Parathyroid adenoma (tissue), 2 donors: Measurements from ENCODE around the gene ESYT2.
"Not testable (repeated sequence)": the region's sequence is repeated elsewhere in the genome, so short reads cannot be mapped to it uniquely, and the experiment has no call there.

Source experiments
- H2AFZ ChIP-seq: fragments of 300-600 bp; sonication (generic); one replicate; pipeline ENCODE4 v1.7.0; 2017; ENCODE audit warnings: antibody characterized with exemption, mild to moderate bottlenecking
- H3K27ac ChIP-seq: fragments of 300-600 bp; sonication (generic); one replicate; pipeline ENCODE4 v1.7.0; 2017
- H3K27me3 ChIP-seq: fragments of 300-600 bp; sonication (generic); one replicate; pipeline ENCODE4 v1.7.0; 2017; ENCODE audit warnings: low read length; ENCODE audit not compliant: control insufficient read depth, insufficient read depth
- H3K36me3 ChIP-seq: fragments of 300-600 bp; sonication (generic); one replicate; pipeline ENCODE4 v1.7.0; 2017; ENCODE audit warnings: low read length; ENCODE audit not compliant: control insufficient read depth, insufficient read depth
- H3K4me1 ChIP-seq: fragments of 300-600 bp; sonication (generic); one replicate; pipeline ENCODE4 v1.7.0; 2017; ENCODE audit warnings: control low read depth
- H3K4me2 ChIP-seq: fragments of 300-600 bp; sonication (generic); one replicate; pipeline ENCODE4 v1.7.0; 2017; ENCODE audit warnings: low read length
- H3K4me3 ChIP-seq: fragments of 300-600 bp; sonication (generic); one replicate; pipeline ENCODE4 v1.7.0; 2017; ENCODE audit warnings: low read depth, low read length
- H3K79me2 ChIP-seq: fragments of 300-600 bp; sonication (generic); one replicate; pipeline ENCODE4 v1.7.0; 2017; ENCODE audit warnings: control low read depth
- H3K9ac ChIP-seq: fragments of 300-600 bp; sonication (generic); one replicate; pipeline ENCODE4 v1.7.0; 2017; ENCODE audit warnings: mild to moderate bottlenecking
- H3K9me3 ChIP-seq: fragments of 300-600 bp; sonication (generic); one replicate; pipeline ENCODE4 v1.7.0; 2017; ENCODE audit warnings: low read length; ENCODE audit not compliant: control insufficient read depth
- CTCF ChIP-seq: fragments of 300-600 bp; sonication (generic); IDR thresholded peaks from one replicate; pipeline ENCODE4 v1.7.0; 2017; ENCODE audit warnings: antibody characterized with exemption, mild to moderate bottlenecking
- donor health status: primary hyperparathyroidism.

The ESYT2 gene

GRCh38 chr7:158704524-158705233 is 124.6 kb downstream of the ESYT2 start, which contains the start of gene NCAPG2:
Gene NCAPG2 (minus strand): TSS chr7:158704804. CDS start chr7:158701899, 2,905 bp downstream.
- Histone ChIP-seq H3K9ac (peak within 1 kb of the TSS; percentile 21), H3K36me3 (no peaks in the 10 kb centered on the region), H3K27ac (peak within 1 kb of the TSS; percentile 65), H3K27me3 (no peaks in the 10 kb centered on the region), H3K4me2 (peak within 1 kb of the TSS; percentile 98), H2AFZ (peak within 1 kb of the TSS; percentile 96), H3K79me2 (peaks cover 2% of the 10 kb centered on the region), H3K9me3 (no peaks in the 10 kb centered on the region), H3K4me1 (peaks cover 7% of the 10 kb centered on the region), H3K4me3 (peak within 1 kb of the TSS; percentile 77)
- peak; percentile 28 for TF ChIP-seq CTCF

GRCh38 chr7:158703679-158704523 is 125.4 kb downstream of the ESYT2 start:
- not testable (repeated sequence) for H3K79me2 ChIP-seq, H3K36me3 ChIP-seq, H3K9me3 ChIP-seq, H3K4me1 ChIP-seq, H3K27me3 ChIP-seq, H3K27ac ChIP-seq
- peak overlapping the region; percentile 77 for H3K4me3 ChIP-seq
- peak overlapping the region; percentile 98 for H3K4me2 ChIP-seq
- peak overlapping the region; percentile 96 for H2AFZ ChIP-seq
- peak overlapping the region; percentile 21 for H3K9ac ChIP-seq

GRCh38 chr7:158702944-158703343 is 126.4 kb downstream of the ESYT2 start:
- no peak for TF ChIP-seq CTCF
- Histone ChIP-seq H3K79me2 (peaks cover 2% of the 10 kb centered on the region), H3K4me3 (no peak overlapping the region), H3K4me1 (peaks cover 7% of the 10 kb centered on the region), H3K4me2 (no peak overlapping the region), H3K9ac (no peak overlapping the region), H3K36me3 (no peaks in the 10 kb centered on the region), H3K9me3 (no peaks in the 10 kb centered on the region), H3K27me3 (no peaks in the 10 kb centered on the region), H3K27ac (no peak overlapping the region), H2AFZ (no peak overlapping the region)

GRCh38 chr7:158702196-158702595 is 127.1 kb downstream of the ESYT2 start:
- Histone ChIP-seq H3K79me2 (peaks cover 2% of the 10 kb centered on the region), H3K27ac (no peak overlapping the region), H3K9me3 (no peaks in the 10 kb centered on the region), H3K9ac (no peak overlapping the region), H3K4me1 (peaks cover 7% of the 10 kb centered on the region), H2AFZ (no peak overlapping the region), H3K36me3 (no peaks in the 10 kb centered on the region), H3K4me2 (no peak overlapping the region), H3K4me3 (no peak overlapping the region), H3K27me3 (no peaks in the 10 kb centered on the region)
- TF ChIP-seq CTCF: no peak

DNA sequence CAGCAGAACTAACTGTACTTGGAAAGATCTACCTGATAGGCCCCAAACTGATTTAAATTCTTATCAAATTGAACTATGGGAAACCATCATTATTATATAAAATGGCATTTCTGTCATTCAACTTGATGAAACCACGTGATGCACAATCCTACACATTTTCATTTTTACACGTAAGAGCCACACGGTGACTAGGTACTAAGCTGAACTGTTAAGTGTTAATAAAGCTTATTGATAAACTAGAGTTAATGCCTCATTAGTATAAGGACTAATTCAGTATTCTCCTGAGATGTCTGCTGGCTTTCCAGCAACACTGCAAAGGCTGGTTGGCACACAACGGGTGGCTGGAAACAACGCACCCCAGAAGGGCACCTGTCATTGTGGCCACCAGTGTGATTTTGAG is 129.3 kb downstream of the ESYT2 start:
- Histone ChIP-seq H3K27ac (no peak overlapping the region), H3K36me3 (no peaks in the 10 kb centered on the region), H2AFZ (no peak overlapping the region), H3K4me1 (peaks cover 2% of the 10 kb centered on the region), H3K4me2 (no peak overlapping the region), H3K4me3 (no peak overlapping the region), H3K27me3 (no peaks in the 10 kb centered on the region), H3K79me2 (peaks cover 2% of the 10 kb centered on the region), H3K9me3 (no peaks in the 10 kb centered on the region), H3K9ac (no peak overlapping the region)
- TF ChIP-seq CTCF: no peak
